T1000 (cell line): ENCODE data around the gene FCER1G.

Source experiments
- DNase-seq: peaks from one replicate; lab custom pipeline; 2025; ENCODE audit warnings: mixed read lengths; lab: John Stamatoyannopoulos, UW

FCER1G gene

GRCh38 chr1:161266202-161266601, 51.1 kb downstream of the FCER1G start:
- no peak for DNase-seq

- DNase-seq = no peak
Measured at GRCh38 chr1:161266836-161267235, 51.7 kb downstream of the FCER1G start.

- no peak for DNase-seq
Measured at GRCh38 chr1:161267321-161267720, 52.2 kb downstream of the FCER1G start.
